ENCODE results near the gene OR51G1. TPM values are rescaled to one million over a fixed set of nuclear protein-coding genes. Genes with fewer than 3 reads are reported as not detected.

Gene OR51G1
- polyA plus RNA-seq, 3 donors = not detected

Other genes starting within 250 kb of the OR51G1 start
- under 1 TPM; 0.65 to 0.88 (median 0.84) TPM for gene OR51E2, start 226.5 kb downstream of the OR51G1 start, polyA plus RNA-seq (ENCODE audit: insufficient read length in 3 of 3)
- under 1 TPM; 0.29 to 0.44 (median 0.31) TPM for gene MMP26, start 219.6 kb downstream of the OR51G1 start, polyA plus RNA-seq (ENCODE audit: insufficient read length in 3 of 3)
- gene OR51F1, start 154.4 kb downstream of the OR51G1 start, polyA plus RNA-seq (ENCODE audit: insufficient read length in 3 of 3) = not detected
- gene OR52R1, start 120.0 kb downstream of the OR51G1 start, polyA plus RNA-seq (ENCODE audit: insufficient read length in 3 of 3) = not detected
- gene OR51F2, start 103.0 kb downstream of the OR51G1 start, polyA plus RNA-seq (ENCODE audit: insufficient read length in 3 of 3) = not detected
- gene OR51S1, start 75.1 kb downstream of the OR51G1 start, polyA plus RNA-seq (ENCODE audit: insufficient read length in 3 of 3) = not detected
- not detected for gene OR51T1, start 42.4 kb downstream of the OR51G1 start, polyA plus RNA-seq (ENCODE audit: insufficient read length in 3 of 3)
- gene OR51A7, start 20.6 kb downstream of the OR51G1 start, polyA plus RNA-seq (ENCODE audit: insufficient read length in 3 of 3) = not detected
- not detected for gene OR51G2, start 5.0 kb downstream of the OR51G1 start, polyA plus RNA-seq (ENCODE audit: insufficient read length in 3 of 3)
- under 1 TPM in 1 of 3 donors, not detected in 2; 0.10 TPM for gene OR51A4, start 23.3 kb upstream of the OR51G1 start, polyA plus RNA-seq (ENCODE audit: insufficient read length in 3 of 3)
- gene OR51A2, start 31.4 kb upstream of the OR51G1 start, polyA plus RNA-seq (ENCODE audit: insufficient read length in 3 of 3) = not detected
- under 1 TPM; 0.01 to 0.15 (median 0.13) TPM for gene OR51L1, start 70.5 kb upstream of the OR51G1 start, polyA plus RNA-seq (ENCODE audit: insufficient read length in 3 of 3)
- not detected for gene OR52J3, start 122.2 kb upstream of the OR51G1 start, polyA plus RNA-seq (ENCODE audit: insufficient read length in 3 of 3)
- gene OR52E2, start 135.3 kb upstream of the OR51G1 start, polyA plus RNA-seq (ENCODE audit: insufficient read length in 3 of 3) = not detected
- not detected for gene OR52E1, start 145.2 kb upstream of the OR51G1 start, polyA plus RNA-seq (ENCODE audit: insufficient read length in 3 of 3)
- not detected for gene OR52A5, start 214.0 kb upstream of the OR51G1 start, polyA plus RNA-seq (ENCODE audit: insufficient read length in 3 of 3)
- under 1 TPM; 0.01 to 0.04 (median 0.03) TPM for gene OR52A1, start 230.4 kb upstream of the OR51G1 start, polyA plus RNA-seq (ENCODE audit: insufficient read length in 3 of 3)